Thoracic aorta (tissue), 2 donors: Measurements from ENCODE around the gene DCUN1D3. TPM values are rescaled to one million over a fixed set of nuclear protein-coding genes. Genes with fewer than 3 reads are reported as not detected.

Experiments used
- ATAC-seq: fragments of 150-250 bp; one replicate; pipeline ENCODE4 v1.8.0; 2017; ENCODE audit warnings: low read depth; ENCODE audit not compliant: insufficient number of reproducible peaks, low FRiP score
- DNase-seq: peaks from one replicate; pipeline ENCODE4 v3.0.0-alpha.2; 2020; ENCODE audit warnings: low spot score
- H3K27ac ChIP-seq, 2 donors: fragments of 200-600 bp; sonication (generic); 1 replicate in 1 of 2; 2 replicates in 1 of 2; pipeline ENCODE4 v1.5.1; 2016; ENCODE audit warnings: mild to moderate bottlenecking in 2 of 2, moderate library complexity in 2 of 2
- H3K27me3 ChIP-seq: fragments of 200-600 bp; sonication (generic); replicated peaks from 2 replicates; pipeline ENCODE4 v1.6.0; 2016; ENCODE audit warnings: mild to moderate bottlenecking; ENCODE audit not compliant: insufficient read depth
- H3K36me3 ChIP-seq: fragments of 200-600 bp; sonication (generic); one replicate; pipeline ENCODE4 v1.5.1; 2016
- H3K4me1 ChIP-seq, 2 donors: fragments of 200-600 bp; sonication (generic); 1 replicate in 1 of 2; 2 replicates in 1 of 2; pipeline versions ENCODE4 v1.5.1 to v1.6.0; 2016; ENCODE audit warnings: low read depth in 2 of 2, mild to moderate bottlenecking in 1 of 2; ENCODE audit not compliant: control insufficient read depth in 1 of 2
- H3K4me3 ChIP-seq: fragments of 200-600 bp; sonication (generic); 2 replicates; pipeline ENCODE4 v1.5.1; 2016; ENCODE audit warnings: mild to moderate bottlenecking
- H3K9me3 ChIP-seq: fragments of 200-600 bp; sonication (generic); 2 replicates; pipeline ENCODE4 v1.5.1; 2016
- total RNA-seq, 2 donors: library from RNA; depleted of rRNA; stranded (reverse); fragments of >200 nt; gene quantifications; one replicate each; pipeline versions ENCODE4 v1.1.0 to v1.2.3, GENCODE V29; 2016
- TF ChIP-seq, protein P1 (sequence below): fragments of 200-600 bp; sonication (generic); IDR thresholded peaks from one replicate; pipeline ENCODE4 v1.5.1; 2019; ENCODE audit warnings: antibody characterized with exemption

The DCUN1D3 gene
- total RNA-seq, 2 donors from 2014 or later: 25.3 to 28.0 TPM

DNA sequence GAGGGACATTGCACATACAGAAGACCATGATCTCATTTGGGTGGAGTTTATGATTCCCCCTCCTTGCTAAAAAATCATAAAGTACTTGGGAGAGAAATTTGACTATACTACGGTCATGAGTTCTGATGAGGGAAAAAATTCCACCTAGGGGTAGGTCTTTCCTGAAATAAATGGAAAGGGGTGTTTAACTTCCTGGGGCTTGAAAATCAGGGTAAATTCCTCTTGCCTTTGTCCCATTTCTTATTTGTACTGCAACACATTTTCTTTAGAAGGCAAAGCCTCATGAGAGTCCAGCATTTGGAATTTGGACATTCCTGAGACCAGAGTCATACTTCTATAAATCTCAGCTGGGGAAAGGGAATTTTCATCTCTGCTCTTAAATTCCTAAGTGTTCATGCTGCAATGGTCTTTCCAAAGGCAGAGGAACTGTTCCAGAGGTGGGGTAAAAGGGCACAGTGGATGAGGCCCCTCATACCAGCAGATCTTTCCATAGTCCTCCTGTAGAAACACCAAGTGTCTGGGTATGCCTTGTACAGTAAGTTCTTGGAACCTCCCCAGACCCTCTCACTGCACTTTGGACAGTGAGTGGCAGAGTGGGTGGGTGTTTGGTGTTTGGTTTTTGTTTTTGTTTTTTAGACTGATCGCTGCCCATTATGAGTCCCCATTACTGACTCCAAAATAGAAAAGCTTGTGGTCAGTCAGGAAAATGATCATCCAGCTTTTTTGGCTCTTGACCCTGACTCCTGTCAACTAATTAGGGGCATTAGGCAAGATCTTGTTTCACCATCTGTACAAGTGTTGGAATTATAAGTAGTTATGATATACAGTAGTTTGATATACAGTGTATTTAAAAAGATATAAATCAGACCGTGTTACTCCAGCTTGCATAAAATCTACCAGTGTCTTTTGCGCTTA is 6.4 kb upstream of the DCUN1D3 start:
- H3K27me3 ChIP-seq: no peaks in the 10 kb centered on the region
- no peaks in the 10 kb centered on the region for H3K36me3 ChIP-seq
- H3K27ac ChIP-seq: peak overlapping the region; percentile 95 to 100
- TF ChIP-seq, protein P1, sequence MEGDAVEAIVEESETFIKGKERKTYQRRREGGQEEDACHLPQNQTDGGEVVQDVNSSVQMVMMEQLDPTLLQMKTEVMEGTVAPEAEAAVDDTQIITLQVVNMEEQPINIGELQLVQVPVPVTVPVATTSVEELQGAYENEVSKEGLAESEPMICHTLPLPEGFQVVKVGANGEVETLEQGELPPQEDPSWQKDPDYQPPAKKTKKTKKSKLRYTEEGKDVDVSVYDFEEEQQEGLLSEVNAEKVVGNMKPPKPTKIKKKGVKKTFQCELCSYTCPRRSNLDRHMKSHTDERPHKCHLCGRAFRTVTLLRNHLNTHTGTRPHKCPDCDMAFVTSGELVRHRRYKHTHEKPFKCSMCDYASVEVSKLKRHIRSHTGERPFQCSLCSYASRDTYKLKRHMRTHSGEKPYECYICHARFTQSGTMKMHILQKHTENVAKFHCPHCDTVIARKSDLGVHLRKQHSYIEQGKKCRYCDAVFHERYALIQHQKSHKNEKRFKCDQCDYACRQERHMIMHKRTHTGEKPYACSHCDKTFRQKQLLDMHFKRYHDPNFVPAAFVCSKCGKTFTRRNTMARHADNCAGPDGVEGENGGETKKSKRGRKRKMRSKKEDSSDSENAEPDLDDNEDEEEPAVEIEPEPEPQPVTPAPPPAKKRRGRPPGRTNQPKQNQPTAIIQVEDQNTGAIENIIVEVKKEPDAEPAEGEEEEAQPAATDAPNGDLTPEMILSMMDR: no peak
- ATAC-seq (peak; percentile 45), DNase-seq (no peak)
- H3K9me3 ChIP-seq: no peaks in the 10 kb centered on the region
- H3K4me1 ChIP-seq: peaks cover 65 to 94% of the 10 kb centered on the region in 2 donors
- H3K4me3 ChIP-seq: peak overlapping the region; percentile 42

DNA sequence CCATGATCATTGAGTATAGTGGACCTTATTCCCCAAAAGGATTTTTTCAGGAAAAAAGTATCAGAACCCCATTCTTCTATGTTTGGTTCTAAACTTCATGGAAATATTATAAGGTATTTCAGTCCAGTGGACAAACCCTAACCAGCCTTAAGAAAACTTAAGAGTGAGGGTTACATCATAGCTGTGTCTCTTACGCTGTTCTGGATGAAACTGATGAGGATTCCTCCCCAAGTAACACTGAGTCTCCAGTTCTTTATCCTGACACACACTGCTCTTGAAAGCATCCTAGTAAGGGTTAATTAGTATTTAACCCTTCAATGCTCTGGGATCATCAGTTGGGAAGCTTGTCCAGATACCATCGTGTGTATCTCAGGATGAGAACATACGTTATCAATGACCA is 5.4 kb upstream of the DCUN1D3 start:
- Histone ChIP-seq H3K9me3 (no peaks in the 10 kb centered on the region), H3K27me3 (no peaks in the 10 kb centered on the region), H3K4me1 (peaks cover 58 to 84% of the 10 kb centered on the region in 2 donors), H3K4me3 (peak overlapping the region; percentile 42), H3K27ac (peak overlapping the region; percentile 95 to 100), H3K36me3 (no peaks in the 10 kb centered on the region)
- no peak for DNase-seq
- TF ChIP-seq, protein P1: no peak
- ATAC-seq: no peak

DNA sequence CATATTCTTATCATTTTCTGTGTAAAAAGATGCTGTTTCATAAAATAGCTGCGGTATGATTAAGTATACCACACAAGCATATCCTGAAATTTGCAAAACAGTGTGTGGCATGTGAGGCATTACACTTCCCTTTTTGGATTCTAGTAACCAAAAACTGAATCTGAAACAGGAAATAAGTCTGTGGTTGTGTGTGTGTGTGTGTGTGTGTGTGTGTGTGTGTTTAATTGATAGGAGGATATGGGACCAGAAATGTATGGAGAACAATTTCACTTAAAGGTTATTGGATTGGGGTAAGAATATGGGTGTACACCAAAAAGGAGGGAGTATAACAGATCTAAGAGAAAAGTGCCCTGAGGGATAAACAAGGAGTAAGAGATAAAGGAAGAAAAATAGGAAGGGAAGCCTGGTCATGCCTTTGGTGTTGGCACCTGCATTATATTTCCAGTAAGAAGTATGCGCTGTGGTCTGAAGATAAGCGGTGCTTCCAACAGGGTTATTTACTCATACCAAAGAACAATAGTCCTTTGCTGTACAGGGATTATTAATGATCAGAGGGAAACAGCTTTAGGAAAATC is 4.4 kb upstream of the DCUN1D3 start:
- DNase-seq: no peak
- peaks cover 58 to 77% of the 10 kb centered on the region in 2 donors for H3K4me1 ChIP-seq
- H3K27me3 ChIP-seq: no peaks in the 10 kb centered on the region
- TF ChIP-seq, protein P1: no peak
- H3K27ac ChIP-seq: peak overlapping the region; percentile 95 to 100
- ATAC-seq: no peak
- H3K9me3 ChIP-seq: no peaks in the 10 kb centered on the region
- H3K4me3 ChIP-seq: peak overlapping the region; percentile 26
- H3K36me3 ChIP-seq: no peaks in the 10 kb centered on the region

DNA sequence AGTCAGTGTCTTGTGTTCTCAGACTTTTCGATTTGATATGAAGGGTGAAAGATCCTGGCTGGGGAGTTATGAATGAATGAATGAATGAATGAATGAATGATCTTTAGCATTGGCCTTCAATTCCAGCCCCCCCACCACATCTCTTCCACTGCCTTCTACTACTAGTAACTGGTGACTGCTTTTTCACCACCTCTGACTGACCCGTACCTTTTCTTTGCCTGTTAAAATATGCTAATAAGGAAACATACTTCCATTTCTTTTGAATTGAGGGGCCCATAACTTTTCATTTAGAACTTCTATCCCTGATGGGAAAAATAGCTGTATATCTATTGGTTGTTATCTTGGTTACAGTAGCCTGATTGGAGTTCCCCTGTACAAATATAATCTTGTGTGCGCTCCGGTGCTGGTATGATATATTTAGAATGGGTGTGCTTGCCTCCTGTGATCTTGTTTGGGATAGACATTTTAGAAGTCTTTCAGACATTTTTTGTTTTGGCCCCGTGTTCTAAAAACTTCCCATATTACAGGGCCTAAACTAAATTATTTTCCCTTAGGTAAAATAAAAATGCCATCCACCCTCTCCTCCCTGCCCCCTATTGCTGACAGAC is 3.8 kb upstream of the DCUN1D3 start:
- peaks cover 58 to 72% of the 10 kb centered on the region in 2 donors for H3K4me1 ChIP-seq
- H3K9me3 ChIP-seq: no peaks in the 10 kb centered on the region
- no peak for DNase-seq
- ATAC-seq: no peak
- peak overlapping the region; percentile 26 for H3K4me3 ChIP-seq
- H3K27me3 ChIP-seq: no peaks in the 10 kb centered on the region
- H3K36me3 ChIP-seq: no peaks in the 10 kb centered on the region
- peak overlapping the region; percentile 95 to 100 for H3K27ac ChIP-seq
- TF ChIP-seq, protein P1: no peak
